ENCODE measurements around the gene DYNLT4.

The DYNLT4 gene

DNA sequence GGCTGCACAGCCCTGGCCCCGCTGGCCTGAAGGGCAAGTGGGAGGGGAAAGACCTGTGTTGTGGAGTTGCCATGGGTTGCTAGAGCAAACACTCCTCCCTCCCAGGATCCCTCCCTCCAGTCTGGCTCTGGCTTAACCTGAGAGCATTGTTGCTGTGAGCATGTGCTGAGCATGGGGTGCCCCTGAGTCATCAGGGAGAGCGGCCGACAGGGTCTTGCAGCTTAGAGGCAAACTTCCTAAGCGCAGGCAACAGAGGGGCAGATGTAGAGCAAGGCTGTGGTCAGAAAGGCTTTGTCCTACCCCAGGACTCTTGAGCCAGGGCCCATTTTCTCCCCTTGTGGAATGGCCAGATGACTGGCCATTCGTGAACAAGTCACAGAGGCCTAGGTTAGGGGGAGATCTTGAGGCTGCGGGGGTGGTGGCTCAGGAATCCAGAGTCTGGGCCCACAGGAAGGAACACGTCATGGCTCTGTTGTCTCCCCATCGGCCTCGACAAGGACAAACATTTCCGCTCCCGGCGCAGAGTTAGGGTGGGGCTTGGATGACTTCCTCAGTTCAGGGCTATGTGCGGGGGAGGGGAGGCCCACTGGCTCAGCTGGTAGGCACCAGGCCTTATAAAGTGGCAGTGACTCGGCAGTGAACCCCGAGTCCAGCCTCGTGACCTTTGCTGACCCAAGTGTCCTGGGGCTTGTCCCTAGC, 362 bp upstream of the DYNLT4 start:
- peak; percentile 67 for ATAC-seq
- TF ChIP-seq, protein P1, sequence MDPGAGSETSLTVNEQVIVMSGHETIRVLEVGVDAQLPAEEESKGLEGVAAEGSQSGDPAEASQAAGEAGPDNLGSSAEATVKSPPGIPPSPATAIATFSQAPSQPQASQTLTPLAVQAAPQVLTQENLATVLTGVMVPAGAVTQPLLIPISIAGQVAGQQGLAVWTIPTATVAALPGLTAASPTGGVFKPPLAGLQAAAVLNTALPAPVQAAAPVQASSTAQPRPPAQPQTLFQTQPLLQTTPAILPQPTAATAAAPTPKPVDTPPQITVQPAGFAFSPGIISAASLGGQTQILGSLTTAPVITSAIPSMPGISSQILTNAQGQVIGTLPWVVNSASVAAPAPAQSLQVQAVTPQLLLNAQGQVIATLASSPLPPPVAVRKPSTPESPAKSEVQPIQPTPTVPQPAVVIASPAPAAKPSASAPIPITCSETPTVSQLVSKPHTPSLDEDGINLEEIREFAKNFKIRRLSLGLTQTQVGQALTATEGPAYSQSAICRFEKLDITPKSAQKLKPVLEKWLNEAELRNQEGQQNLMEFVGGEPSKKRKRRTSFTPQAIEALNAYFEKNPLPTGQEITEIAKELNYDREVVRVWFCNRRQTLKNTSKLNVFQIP (CRISPR knock-in tag; IDR thresholded peaks at IDR 0.05; ENCODE audit: borderline replicate concordance, low read depth) = no peak; the same call in 1 of the 2 replicates
- TF ChIP-seq ZFP3 (CRISPR knock-in tag; IDR thresholded peaks at IDR 0.05) = no peak; the same call in none of the 2 replicates
- TF ChIP-seq RARB (CRISPR knock-in tag; IDR thresholded peaks at IDR 0.05) = no peak; the same call in 1 of the 2 replicates
- TF ChIP-seq, protein P2, sequence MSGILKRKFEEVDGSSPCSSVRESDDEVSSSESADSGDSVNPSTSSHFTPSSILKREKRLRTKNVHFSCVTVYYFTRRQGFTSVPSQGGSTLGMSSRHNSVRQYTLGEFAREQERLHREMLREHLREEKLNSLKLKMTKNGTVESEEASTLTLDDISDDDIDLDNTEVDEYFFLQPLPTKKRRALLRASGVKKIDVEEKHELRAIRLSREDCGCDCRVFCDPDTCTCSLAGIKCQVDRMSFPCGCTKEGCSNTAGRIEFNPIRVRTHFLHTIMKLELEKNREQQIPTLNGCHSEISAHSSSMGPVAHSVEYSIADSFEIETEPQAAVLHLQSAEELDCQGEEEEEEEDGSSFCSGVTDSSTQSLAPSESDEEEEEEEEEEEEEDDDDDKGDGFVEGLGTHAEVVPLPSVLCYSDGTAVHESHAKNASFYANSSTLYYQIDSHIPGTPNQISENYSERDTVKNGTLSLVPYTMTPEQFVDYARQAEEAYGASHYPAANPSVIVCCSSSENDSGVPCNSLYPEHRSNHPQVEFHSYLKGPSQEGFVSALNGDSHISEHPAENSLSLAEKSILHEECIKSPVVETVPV (CRISPR knock-in tag; IDR thresholded peaks at IDR 0.05) = no peak
- TF ChIP-seq BACH2 (CRISPR knock-in tag; IDR thresholded peaks at IDR 0.05; ENCODE audit: borderline replicate concordance) = no peak
- no peak for TF ChIP-seq ISL1 (CRISPR knock-in tag; IDR thresholded peaks at IDR 0.05)
- peak; percentile 97 for TF ChIP-seq CSDC2 (CRISPR knock-in tag; IDR thresholded peaks at IDR 0.05)
- no peak for TF ChIP-seq TOX (CRISPR knock-in tag; IDR thresholded peaks at IDR 0.05; ENCODE audit: borderline replicate concordance)
- no peak for TF ChIP-seq ARNTL (CRISPR knock-in tag; IDR thresholded peaks at IDR 0.05; ENCODE audit: borderline replicate concordance, low read depth)
- TF ChIP-seq ZFP30 (CRISPR knock-in tag; IDR thresholded peaks at IDR 0.05) = no peak
- TF ChIP-seq ESRRG (CRISPR knock-in tag; IDR thresholded peaks at IDR 0.05) = 0 out of 2 replicates have a peak, but pooled peaks have one; percentile 10
- TF ChIP-seq, protein P3, sequence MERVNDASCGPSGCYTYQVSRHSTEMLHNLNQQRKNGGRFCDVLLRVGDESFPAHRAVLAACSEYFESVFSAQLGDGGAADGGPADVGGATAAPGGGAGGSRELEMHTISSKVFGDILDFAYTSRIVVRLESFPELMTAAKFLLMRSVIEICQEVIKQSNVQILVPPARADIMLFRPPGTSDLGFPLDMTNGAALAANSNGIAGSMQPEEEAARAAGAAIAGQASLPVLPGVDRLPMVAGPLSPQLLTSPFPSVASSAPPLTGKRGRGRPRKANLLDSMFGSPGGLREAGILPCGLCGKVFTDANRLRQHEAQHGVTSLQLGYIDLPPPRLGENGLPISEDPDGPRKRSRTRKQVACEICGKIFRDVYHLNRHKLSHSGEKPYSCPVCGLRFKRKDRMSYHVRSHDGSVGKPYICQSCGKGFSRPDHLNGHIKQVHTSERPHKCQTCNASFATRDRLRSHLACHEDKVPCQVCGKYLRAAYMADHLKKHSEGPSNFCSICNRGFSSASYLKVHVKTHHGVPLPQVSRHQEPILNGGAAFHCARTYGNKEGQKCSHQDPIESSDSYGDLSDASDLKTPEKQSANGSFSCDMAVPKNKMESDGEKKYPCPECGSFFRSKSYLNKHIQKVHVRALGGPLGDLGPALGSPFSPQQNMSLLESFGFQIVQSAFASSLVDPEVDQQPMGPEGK (CRISPR knock-in tag; IDR thresholded peaks at IDR 0.05; ENCODE audit: borderline replicate concordance) = no peak; the same call in 1 of the 2 replicates
- TF ChIP-seq PPARA (CRISPR knock-in tag; IDR thresholded peaks at IDR 0.05; ENCODE audit: borderline replicate concordance) = no peak
- TF ChIP-seq, protein P4, sequence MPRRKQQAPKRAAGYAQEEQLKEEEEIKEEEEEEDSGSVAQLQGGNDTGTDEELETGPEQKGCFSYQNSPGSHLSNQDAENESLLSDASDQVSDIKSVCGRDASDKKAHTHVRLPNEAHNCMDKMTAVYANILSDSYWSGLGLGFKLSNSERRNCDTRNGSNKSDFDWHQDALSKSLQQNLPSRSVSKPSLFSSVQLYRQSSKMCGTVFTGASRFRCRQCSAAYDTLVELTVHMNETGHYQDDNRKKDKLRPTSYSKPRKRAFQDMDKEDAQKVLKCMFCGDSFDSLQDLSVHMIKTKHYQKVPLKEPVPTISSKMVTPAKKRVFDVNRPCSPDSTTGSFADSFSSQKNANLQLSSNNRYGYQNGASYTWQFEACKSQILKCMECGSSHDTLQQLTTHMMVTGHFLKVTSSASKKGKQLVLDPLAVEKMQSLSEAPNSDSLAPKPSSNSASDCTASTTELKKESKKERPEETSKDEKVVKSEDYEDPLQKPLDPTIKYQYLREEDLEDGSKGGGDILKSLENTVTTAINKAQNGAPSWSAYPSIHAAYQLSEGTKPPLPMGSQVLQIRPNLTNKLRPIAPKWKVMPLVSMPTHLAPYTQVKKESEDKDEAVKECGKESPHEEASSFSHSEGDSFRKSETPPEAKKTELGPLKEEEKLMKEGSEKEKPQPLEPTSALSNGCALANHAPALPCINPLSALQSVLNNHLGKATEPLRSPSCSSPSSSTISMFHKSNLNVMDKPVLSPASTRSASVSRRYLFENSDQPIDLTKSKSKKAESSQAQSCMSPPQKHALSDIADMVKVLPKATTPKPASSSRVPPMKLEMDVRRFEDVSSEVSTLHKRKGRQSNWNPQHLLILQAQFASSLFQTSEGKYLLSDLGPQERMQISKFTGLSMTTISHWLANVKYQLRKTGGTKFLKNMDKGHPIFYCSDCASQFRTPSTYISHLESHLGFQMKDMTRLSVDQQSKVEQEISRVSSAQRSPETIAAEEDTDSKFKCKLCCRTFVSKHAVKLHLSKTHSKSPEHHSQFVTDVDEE (CRISPR knock-in tag; IDR thresholded peaks at IDR 0.05) = no peak
- no peak for TF ChIP-seq GLIS3 (CRISPR knock-in tag; IDR thresholded peaks at IDR 0.05)
- no peak for TF ChIP-seq OSR1 (CRISPR knock-in tag; IDR thresholded peaks at IDR 0.05)
- no peak for TF ChIP-seq ZNF8 (CRISPR knock-in tag; IDR thresholded peaks at IDR 0.05)
- TF ChIP-seq, protein P5, sequence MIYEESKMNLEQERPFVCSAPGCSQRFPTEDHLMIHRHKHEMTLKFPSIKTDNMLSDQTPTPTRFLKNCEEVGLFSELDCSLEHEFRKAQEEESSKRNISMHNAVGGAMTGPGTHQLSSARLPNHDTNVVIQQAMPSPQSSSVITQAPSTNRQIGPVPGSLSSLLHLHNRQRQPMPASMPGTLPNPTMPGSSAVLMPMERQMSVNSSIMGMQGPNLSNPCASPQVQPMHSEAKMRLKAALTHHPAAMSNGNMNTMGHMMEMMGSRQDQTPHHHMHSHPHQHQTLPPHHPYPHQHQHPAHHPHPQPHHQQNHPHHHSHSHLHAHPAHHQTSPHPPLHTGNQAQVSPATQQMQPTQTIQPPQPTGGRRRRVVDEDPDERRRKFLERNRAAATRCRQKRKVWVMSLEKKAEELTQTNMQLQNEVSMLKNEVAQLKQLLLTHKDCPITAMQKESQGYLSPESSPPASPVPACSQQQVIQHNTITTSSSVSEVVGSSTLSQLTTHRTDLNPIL (CRISPR knock-in tag; IDR thresholded peaks at IDR 0.05; ENCODE audit: low read depth) = peak; percentile 58
- 0 out of 2 replicates have a peak, but pooled peaks have one; percentile 9 for TF ChIP-seq ZNF565 (CRISPR knock-in tag; conservative IDR thresholded peaks at IDR 0.05; ENCODE audit: low read depth)
- TF ChIP-seq SNAI2 (CRISPR knock-in tag; IDR thresholded peaks at IDR 0.05) = 0 out of 2 replicates have a peak, but pooled peaks have one; percentile 64
- no peak for TF ChIP-seq ZNF70 (CRISPR knock-in tag; IDR thresholded peaks at IDR 0.05)
- 0 out of 2 replicates have a peak, but pooled peaks have one; percentile 37 for TF ChIP-seq ZC3H10 (CRISPR knock-in tag; IDR thresholded peaks at IDR 0.05)
- TF ChIP-seq TCF4 (CRISPR knock-in tag; IDR thresholded peaks at IDR 0.05; ENCODE audit: borderline replicate concordance) = no peak

All from SK-N-SH treated with all-trans-retinoic acid at 6 μM for 48 hours (cell line).